Right lobe of liver (tissue), 6 donors: ENCODE data around the gene TTLL6. TPM values are rescaled to one million over a fixed set of nuclear protein-coding genes. Genes with fewer than 3 reads are reported as not detected.
A peak's percentile ranks its signal among the peaks of the same experiment; 100 is the strongest.
"Not testable (repeated sequence)": the region's sequence is repeated elsewhere in the genome, so short reads cannot be mapped to it uniquely, and the experiment has no call there.

Experiments
- ATAC-seq, 4 donors: fragments of 200-7000 bp; cut with Tn5 transposase; one replicate each; pipeline ENCODE4 v1.9.1; 2020; ENCODE audit warnings: mild to moderate bottlenecking in 4 of 4, moderate library complexity in 4 of 4
- DNase-seq, 3 donors: peaks; one replicate each; pipeline ENCODE4 v3.0.0-alpha.2; 2020
- H3K27ac ChIP-seq, 3 donors: fragments of 200-600 bp; one replicate each; pipeline ENCODE4 v1.8.0; 2022
- H3K27me3 ChIP-seq, 2 donors: fragments of 200-600 bp; one replicate each; pipeline ENCODE4 v1.8.0; 2022
- H3K36me3 ChIP-seq, 4 donors: fragments of 200-600 bp; sonication (generic) in 1 of 4; one replicate each; pipeline versions ENCODE4 v1.5.1 to v1.8.0; 2017 to 2022; ENCODE audit warnings: control low read depth in 1 of 4
- H3K4me1 ChIP-seq, 4 donors: fragments of 200-600 bp; sonication (generic) in 1 of 4; one replicate each; pipeline versions ENCODE4 v1.5.1 to v1.8.0; 2017 to 2022; ENCODE audit warnings: control low read depth in 1 of 4
- H3K4me3 ChIP-seq, 3 donors: fragments of 200-600 bp; one replicate each; pipeline ENCODE4 v1.8.0; 2022
- H3K9me3 ChIP-seq, 4 donors: fragments of 200-600 bp; sonication (generic) in 1 of 4; one replicate each; pipeline versions ENCODE4 v1.5.1 to v1.8.0; 2017 to 2022; ENCODE audit warnings: control low read depth in 1 of 4
- POLR2A ChIP-seq: fragments of 450-650 bp; IDR thresholded peaks from one replicate; pipeline ENCODE4 v1.6.1; 2017; ENCODE audit warnings: antibody characterized with exemption, mild to moderate bottlenecking
- WGBS: methylation state at CpG from one replicate; pipeline ENCODE4 v1.1.6; 2018; ENCODE audit warnings: low coverage, low lambda C conversion rate; ENCODE audit not compliant: insufficient coverage; ENCODE audit errors: missing lambda C conversion rate; 5-methylcytosine and 5-hydroxymethylcytosine counted together
- intact Hi-C, 2 donors: fragments of 100-400 bp; cut with DNase I; formaldehyde crosslinking; loops; one replicate each; pipeline versions ENCODE4 v1.11.2 to v1.14.1; 2022
- total RNA-seq, 6 experiments: library from RNA; depleted of rRNA in 2 of 6; stranded (reverse); fragments of >200 nt in 2 of 6; fragmentation: NEBNext Ultra II Directional in 3 of 6; extraction: Animal tissue kit (Norgen Biotek cat#: 25700) in 3 of 6; gene quantifications; one replicate each; pipeline versions ENCODE4 v1.1.0 to v1.2.4, GENCODE V29; 2016 to 2023
- TF ChIP-seq, protein P1 (sequence below), 4 donors: fragments of 200-600 bp in 3 of 4; fragments of 450-650 bp in 1 of 4; IDR thresholded peaks; one replicate each; pipeline versions ENCODE4 v1.5.1 to v1.8.0; 2016 to 2022; ENCODE audit warnings: antibody characterized with exemption in 4 of 4, mild to moderate bottlenecking in 2 of 4
- donor health status: DM: no; HTN: yes; CAD: no.
- donor health status: DM: no; HTN: no; CAD: no.
- donor health status: DM: no; HTN: no; CAD: no.
- donor health status: DM: no; HTN: yes; CAD: no.
- donor health status: DM: no; HTN: yes; CAD: no.

TTLL6 gene
- total RNA-seq, 6 experiments from 2014 or later = 0.12 TPM; not detected in 5

DNA sequence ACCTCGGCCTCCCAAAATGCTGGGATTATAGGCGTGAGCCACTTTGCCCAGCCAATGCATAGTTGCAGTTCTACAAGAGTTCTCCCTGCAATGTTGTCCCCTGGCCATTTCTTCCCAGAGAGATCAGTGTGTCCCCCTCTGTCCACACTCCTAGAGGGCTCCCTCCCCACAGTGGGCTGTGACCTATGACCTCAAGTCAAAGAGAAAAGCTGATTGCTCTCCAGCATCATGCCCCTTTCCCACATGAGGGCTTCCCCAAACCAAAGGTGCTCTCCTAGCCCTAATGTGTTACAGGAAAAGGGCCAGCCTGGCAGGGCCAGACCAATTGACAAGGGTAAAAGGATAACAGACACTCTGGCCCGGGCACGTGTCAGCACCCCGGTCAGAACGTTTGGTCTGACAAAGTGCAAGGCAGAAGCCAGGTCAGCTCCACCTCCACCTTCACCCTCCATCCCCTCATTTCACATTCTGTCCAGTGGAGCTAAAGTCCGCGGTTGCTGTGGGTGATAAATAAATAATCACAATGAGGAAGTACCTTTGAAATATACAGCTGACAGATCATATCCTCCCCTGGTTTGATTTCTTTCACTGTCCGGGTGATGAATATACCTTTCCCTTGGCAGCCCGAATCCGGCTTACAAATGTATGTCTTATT lies 17.8 kb downstream of the TTLL6 start:
- Histone ChIP-seq H3K27me3 (no peaks in the 10 kb centered on the region), H3K4me1 (peaks cover 0 to 62% (median 30%) of the 10 kb centered on the region in 4 donors), H3K9me3 (no peaks in the 10 kb centered on the region), H3K36me3 (no peaks in the 10 kb centered on the region), H3K4me3 (no peak overlapping the region), H3K27ac (peak overlapping the region in 2 of 3 donors; percentile 9 to 57)
- intact Hi-C loops = no loop called here
- peak; percentile 72 to 81 (median 76) for ATAC-seq
- TF ChIP-seq, protein P1, sequence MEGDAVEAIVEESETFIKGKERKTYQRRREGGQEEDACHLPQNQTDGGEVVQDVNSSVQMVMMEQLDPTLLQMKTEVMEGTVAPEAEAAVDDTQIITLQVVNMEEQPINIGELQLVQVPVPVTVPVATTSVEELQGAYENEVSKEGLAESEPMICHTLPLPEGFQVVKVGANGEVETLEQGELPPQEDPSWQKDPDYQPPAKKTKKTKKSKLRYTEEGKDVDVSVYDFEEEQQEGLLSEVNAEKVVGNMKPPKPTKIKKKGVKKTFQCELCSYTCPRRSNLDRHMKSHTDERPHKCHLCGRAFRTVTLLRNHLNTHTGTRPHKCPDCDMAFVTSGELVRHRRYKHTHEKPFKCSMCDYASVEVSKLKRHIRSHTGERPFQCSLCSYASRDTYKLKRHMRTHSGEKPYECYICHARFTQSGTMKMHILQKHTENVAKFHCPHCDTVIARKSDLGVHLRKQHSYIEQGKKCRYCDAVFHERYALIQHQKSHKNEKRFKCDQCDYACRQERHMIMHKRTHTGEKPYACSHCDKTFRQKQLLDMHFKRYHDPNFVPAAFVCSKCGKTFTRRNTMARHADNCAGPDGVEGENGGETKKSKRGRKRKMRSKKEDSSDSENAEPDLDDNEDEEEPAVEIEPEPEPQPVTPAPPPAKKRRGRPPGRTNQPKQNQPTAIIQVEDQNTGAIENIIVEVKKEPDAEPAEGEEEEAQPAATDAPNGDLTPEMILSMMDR (IDR thresholded peaks at IDR 0.05) = no peak
- DNase-seq = peak; percentile 79 to 87 (median 82)
- WGBS = 23% methylated on average over 9 of the region's 11 CpGs

DNA sequence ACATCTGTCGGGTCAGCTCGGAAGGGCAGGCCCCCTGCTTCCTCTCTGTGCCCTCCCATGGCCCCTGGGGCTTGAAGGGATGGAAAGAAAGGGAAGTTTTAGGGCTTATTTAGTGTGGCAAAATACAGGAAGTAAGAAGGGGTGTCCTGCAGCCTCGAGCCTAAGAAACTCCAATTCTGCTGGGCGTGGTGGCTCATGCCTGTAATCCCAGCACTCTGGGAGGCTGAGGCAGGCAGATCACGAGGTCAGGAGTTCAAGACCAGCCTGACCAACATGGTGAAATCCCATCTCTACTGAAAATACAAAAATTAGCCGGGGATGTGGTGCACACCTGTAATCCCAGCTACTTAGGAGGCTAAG lies 20.9 kb downstream of the TTLL6 start:
- intact Hi-C loops, H3K4me3 ChIP-seq, DNase-seq, H3K9me3 ChIP-seq, H3K27me3 ChIP-seq, H3K36me3 ChIP-seq, ATAC-seq: not testable (repeated sequence)
- Histone ChIP-seq H3K4me1 (peaks cover 0 to 49% (median 22%) of the 10 kb centered on the region in 4 donors), H3K27ac (peak overlapping the region; percentile 8 to 69 (median 58))
- 38% methylated on average over 5 of the region's 6 CpGs for WGBS

DNA sequence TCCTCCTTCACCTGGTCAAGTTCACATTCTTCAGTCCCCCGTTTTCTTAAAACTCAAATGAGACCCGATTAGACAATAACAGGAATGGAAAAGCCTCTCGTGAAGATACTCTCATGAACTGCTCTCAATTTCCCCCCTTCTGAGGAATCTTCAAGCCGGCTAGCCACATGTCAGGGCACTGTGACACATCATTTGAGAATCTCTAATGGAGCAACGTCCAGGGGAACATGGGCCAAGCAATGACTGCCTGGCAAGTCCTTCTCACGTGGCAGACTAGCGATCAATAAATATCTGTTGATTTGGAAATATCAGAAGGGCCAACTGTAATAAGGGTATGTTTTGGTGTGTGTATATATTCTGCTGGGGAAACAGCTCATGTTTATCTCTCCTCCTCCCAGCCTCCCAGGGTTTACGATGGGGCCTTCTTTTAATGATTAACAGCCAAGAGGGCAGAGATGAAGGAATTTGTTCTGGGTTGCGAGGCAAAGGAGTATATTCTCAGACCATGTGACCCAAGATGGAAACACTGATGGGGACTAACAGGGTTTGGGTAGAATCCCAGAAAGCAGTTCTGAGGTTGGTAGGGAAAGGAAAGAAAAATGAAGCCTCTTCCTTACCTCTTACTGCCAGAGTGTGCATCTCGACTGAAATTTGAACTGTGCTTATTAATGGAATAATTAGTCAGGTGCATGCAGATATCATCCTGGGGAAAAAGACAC lies 21.4 kb downstream of the TTLL6 start:
- peak; percentile 68 to 87 (median 70) for ATAC-seq
- H3K36me3 ChIP-seq = no peaks in the 10 kb centered on the region
- peak overlapping the region; percentile 8 to 69 (median 58) for H3K27ac ChIP-seq
- H3K9me3 ChIP-seq = no peaks in the 10 kb centered on the region
- DNase-seq = peak; percentile 47 to 63 (median 59)
- no peak overlapping the region for H3K4me3 ChIP-seq
- no peaks in the 10 kb centered on the region for H3K27me3 ChIP-seq
- TF ChIP-seq, protein P1 (IDR thresholded peaks at IDR 0.05) = no peak
- TF ChIP-seq POLR2A = no peak
- H3K4me1 ChIP-seq = peaks cover 0 to 46% (median 21%) of the 10 kb centered on the region in 4 donors
- intact Hi-C loops = no loop called here
- WGBS = 39% methylated on average over 9 of the region's 10 CpGs

DNA sequence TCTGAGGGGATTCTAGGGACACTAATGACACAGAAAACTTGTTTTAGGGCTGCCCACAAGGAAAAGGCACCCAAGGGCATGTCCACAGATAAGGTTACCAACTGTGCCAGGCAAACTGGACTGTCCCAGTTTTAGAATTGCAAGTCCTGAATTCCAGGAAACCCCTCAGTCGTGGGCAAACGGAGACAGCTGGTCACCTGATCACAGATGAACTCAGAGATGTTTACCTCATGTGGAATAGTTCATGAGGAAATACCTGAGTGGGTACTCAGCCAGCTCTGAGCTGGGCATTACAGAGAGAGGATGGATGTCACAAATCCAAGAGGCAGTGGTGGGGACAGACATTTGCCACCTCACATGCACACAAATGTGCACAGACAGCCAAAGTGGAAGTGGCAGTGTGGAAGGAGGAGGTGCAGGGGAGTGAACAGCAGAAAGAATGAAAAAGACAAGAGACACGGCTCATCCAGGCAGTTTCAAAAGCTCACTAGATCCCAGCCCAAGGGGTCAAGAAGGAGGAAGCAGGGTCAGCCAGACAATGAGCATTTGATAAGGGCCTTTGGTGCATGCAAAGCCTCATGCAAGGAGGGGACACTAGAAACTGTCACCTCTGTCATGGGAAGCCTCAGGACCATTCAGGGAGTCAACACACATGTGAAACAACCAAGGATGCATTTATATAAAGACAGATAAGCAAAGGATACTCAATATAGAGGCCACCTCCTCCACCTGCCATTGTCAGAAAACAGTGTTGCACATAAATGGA lies 24.8 kb downstream of the TTLL6 start:
- no peak for TF ChIP-seq POLR2A
- TF ChIP-seq, protein P1 (IDR thresholded peaks at IDR 0.05) = no peak
- no peak for DNase-seq
- Histone ChIP-seq H3K27ac (no peak overlapping the region), H3K4me3 (no peak overlapping the region), H3K4me1 (peaks cover 0 to 21% (median 9%) of the 10 kb centered on the region in 4 donors), H3K36me3 (no peaks in the 10 kb centered on the region), H3K9me3 (no peaks in the 10 kb centered on the region), H3K27me3 (no peaks in the 10 kb centered on the region)
- intact Hi-C loops = no loop called here
- peak in 1 of 4 donors; percentile 15 for ATAC-seq
- WGBS = 4% methylated on average over 3 of the region's 3 CpGs
